HG02588 (cell line): ENCODE measurements around the gene LY6G6D.

Experiments
- ATAC-seq: cut with Tn5 transposase; IDR thresholded peaks from one replicate; pipeline ENCODE4 v1.9.1; 2021; ENCODE audit warnings: mild to moderate bottlenecking, moderate library complexity; ENCODE audit not compliant: unreplicated experiment

LY6G6D gene

GRCh38 chr6:31734247-31734820 is 19.2 kb downstream of the LY6G6D start:
- no peak for ATAC-seq

- no peak for ATAC-seq
Measured at GRCh38 chr6:31734821-31735406, 19.8 kb downstream of the LY6G6D start.

- ATAC-seq: no peak
Measured at GRCh38 chr6:31736021-31736767, 21.0 kb downstream of the LY6G6D start, which contains the start of gene CLIC1. Gene CLIC1, minus strand, starts transcription at chr6:31736530. Its CDS starts 230 bp downstream, at chr6:31736300.

DNA sequence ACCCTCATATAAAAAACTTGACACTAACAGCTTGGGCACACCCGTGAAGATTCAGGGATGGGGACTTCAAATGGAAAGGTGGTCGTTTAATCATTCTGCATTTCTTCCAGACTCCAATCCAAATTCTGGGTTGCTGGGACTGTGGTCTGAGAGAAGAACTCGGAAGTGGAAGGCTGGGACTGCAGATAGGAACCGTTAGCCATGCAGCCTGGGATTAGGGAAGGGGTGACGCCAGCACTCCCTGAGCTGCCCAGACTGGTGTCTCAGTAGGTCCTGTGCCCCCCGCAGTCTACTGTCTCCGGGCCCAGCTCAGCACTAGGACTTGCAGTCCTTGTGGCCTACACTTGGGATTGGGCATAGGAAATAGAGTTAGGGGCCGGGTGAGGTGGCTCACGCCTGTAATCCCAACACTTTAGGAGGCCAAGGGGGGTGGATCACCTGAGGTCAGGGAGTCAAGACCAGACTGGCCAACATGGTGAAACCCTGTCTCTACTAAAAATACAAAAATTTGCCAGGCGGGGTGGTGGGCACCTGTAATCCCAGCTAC is 21.7 kb downstream of the LY6G6D start:
- no peak for ATAC-seq

- ATAC-seq: no peak
Measured at GRCh38 chr6:31737315-31737990, 22.3 kb downstream of the LY6G6D start.

- ATAC-seq: no peak
Measured at GRCh38 chr6:31737991-31738979, 23.1 kb downstream of the LY6G6D start.

GRCh38 chr6:31739639-31740396 is 24.7 kb downstream of the LY6G6D start, which contains the start of gene MSH5:
Gene MSH5, plus strand, starts transcription at chr6:31740005. Its CDS starts 462 bp downstream, at chr6:31740467.
- ATAC-seq: peak; percentile 66

GRCh38 chr6:31740397-31741223 is 25.5 kb downstream of the LY6G6D start:
- no peak for ATAC-seq

DNA sequence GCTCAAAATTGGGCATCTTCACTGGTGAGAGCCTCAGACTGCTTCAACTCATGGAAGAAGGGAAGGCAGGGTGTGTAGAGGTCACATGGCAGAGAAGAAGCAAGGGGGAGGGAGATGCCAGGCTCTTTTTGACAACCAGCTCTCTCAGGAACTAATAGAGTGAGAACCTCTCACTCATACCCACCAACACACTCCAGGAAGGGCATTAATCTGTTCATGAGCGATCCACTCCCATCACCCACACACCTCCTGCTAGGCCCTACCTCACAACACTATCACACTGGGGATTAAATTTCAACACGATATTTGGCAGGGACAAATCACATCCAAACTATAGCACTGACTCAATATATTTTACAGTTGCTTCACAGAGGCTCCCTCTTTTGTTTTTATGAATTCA is 26.7 kb downstream of the LY6G6D start:
- no peak for ATAC-seq

DNA sequence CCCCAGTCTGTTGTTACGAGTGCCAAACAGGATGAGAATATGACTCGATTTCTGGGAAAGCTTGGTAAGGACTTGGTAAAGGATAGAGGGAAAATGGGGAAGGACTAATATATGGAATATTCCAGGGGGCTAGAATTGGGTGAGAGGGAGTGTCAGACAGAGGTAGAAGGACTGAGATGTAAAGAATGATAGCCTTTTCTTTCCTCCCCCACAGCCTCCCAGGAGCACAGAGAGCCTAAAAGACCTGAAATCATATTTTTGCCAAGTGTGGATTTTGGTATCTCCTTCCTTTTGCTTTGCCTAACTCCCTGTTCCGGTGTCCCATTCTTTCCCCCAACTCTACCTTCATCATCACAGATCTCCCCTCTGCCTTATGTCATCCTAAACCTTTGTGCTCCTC is 27.7 kb downstream of the LY6G6D start:
- no peak for ATAC-seq

DNA sequence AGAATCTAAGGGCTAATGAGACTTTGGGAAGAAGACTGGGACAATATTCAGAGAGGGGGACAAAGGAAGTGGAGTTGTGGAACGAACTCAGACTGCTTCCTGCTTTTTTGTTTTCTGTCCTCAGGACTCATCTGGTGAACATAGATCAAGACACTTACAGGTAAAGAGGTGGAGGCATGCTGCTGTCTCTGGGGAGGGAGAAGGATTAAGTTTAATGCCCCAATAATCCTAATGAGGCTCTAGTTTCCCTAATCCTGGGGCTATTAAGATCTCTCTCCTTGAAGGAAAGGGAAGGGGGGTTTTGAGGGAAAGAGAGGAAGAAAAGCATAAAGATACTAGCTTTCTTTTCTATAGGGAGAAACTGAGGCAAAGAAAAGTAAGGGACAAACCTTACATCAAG is 29.3 kb downstream of the LY6G6D start:
- no peak for ATAC-seq

- no peak for ATAC-seq
Measured at GRCh38 chr6:31749301-31750036, 34.3 kb downstream of the LY6G6D start.

- no peak for ATAC-seq
Measured at GRCh38 chr6:31750411-31751022, 35.4 kb downstream of the LY6G6D start.

DNA sequence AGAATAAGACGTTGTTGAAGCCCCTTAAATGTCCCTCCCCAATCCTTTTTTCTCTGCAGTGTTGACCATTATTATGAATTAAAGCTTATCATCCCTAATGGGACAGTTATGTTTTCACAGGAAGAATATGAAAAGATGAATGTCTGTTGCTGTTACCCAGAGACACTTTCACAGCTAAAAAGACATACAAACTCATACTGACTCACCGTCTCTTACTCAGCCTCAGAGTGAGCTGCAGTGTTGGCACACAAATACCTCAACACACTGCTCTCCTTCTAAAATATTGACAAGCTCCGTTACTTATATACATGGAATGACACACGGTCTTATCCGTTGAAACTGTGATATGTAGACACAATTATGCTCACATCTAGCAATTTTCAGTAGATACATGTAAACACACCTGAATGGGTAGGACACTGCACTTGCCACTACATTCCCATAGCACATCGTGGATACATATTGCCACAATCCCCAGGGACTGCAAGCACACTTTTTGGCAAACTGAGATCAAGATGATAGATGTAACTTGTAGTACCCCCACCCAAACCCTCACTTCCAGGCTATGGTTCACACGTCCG is 37.7 kb downstream of the LY6G6D start:
- ATAC-seq: no peak

GRCh38 chr6:31758281-31758680 is 43.1 kb downstream of the LY6G6D start:
- no peak for ATAC-seq

DNA sequence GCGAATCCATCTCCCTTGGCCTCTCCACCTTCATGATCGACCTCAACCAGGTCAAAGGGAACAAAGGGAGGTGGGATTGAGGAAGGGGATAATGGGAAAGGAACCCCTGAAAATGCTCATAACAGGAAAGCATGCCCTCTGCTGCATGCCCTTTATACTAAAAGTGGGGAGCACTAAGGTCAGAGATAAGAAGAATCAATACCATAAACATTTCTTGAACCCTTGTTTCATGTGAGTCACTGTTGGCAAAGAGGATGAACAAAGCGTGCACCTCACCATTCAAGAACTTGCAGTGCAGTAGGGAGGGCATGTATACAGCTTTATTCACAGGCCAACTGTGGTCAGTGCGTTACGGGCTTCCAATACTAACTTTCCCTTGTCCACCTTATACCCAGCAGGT is 45.6 kb downstream of the LY6G6D start:
- ATAC-seq: no peak

DNA sequence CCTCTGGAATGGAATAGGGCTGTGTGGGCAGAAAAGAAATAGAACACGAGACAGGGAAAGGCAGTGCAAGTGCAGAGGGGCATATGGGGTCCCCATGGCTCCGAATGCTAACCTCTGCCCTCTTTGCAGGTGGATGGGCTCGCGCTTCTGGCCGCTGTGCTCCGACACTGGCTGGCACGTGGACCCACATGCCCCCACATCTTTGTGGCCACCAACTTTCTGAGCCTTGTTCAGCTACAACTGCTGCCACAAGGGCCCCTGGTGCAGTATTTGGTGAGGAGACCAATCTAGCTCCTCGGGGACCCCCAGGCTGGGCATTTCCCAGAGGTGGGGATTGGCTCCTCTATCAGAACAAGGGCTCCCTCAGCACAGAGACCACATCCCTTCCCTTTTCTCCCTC is 46.2 kb downstream of the LY6G6D start:
- no peak for ATAC-seq
